B cell (primary cell): Measurements from ENCODE around the gene NUDT14. TPM values are rescaled to one million over a fixed set of nuclear protein-coding genes. Genes with fewer than 3 reads are reported as not detected.

Experiments
- ATAC-seq: fragments of 200-7000 bp; cut with Tn5 transposase; one replicate; pipeline ENCODE4 v1.10.0; 2021; ENCODE audit warnings: low read depth, mild to moderate bottlenecking, moderate number of reproducible peaks, moderate library complexity
- CTCF ChIA-PET: fragments of 350-600 bp; sonication (Branson Sonifier 250); formaldehyde crosslinking; loops from one replicate; lab custom pipeline; 2021; ENCODE audit warnings: antibody characterized with exemption, inconsistent platforms; lab: Charles Lee
- POLR2A ChIA-PET: fragments of 350-600 bp; sonication (Branson Sonifier 250); formaldehyde crosslinking; loops from one replicate; lab custom pipeline; 2021; ENCODE audit warnings: antibody characterized with exemption; lab: Charles Lee
- DNase-seq: peaks from one replicate; pipeline ENCODE4 v3.0.0; 2013
- H2AFZ ChIP-seq: 2 replicates; pipeline ENCODE4 v1.6.1; 2012; ENCODE audit warnings: mild to moderate bottlenecking, low read depth, low read length; ENCODE audit not compliant: insufficient read depth, poor library complexity, severe bottlenecking
- H3K27ac ChIP-seq, 2 donors: 1 replicate in 1 of 2; 2 replicates in 1 of 2; pipeline ENCODE4 v1.5.1; 2012 to 2013; ENCODE audit warnings: low read length in 2 of 2, mild to moderate bottlenecking in 2 of 2, moderate library complexity in 1 of 2
- H3K27me3 ChIP-seq, 4 experiments: fragments of 200-600 bp in 1 of 4; sonication (generic) in 1 of 4; replicated peaks in 1 of 4; 1 replicate in 2 of 4; 2 replicates in 2 of 4; pipeline versions ENCODE4 v1.6.1 to v1.7.0; 2013 to 2016; ENCODE audit warnings: low read length in 3 of 4, mild to moderate bottlenecking in 2 of 4, mixed read lengths in 1 of 4, moderate library complexity in 1 of 4; ENCODE audit not compliant: insufficient read depth in 4 of 4, control insufficient read depth in 3 of 4; ENCODE audit errors: control extremely low read depth in 1 of 4
- H3K36me3 ChIP-seq, 2 experiments: replicated peaks in 1 of 2; 1 replicate in 1 of 2; 2 replicates in 1 of 2; pipeline versions ENCODE4 v1.6.1 to v1.7.1; 2013; ENCODE audit warnings: low read length in 1 of 2; ENCODE audit not compliant: insufficient read depth in 2 of 2, control insufficient read depth in 1 of 2; ENCODE audit errors: control extremely low read depth in 1 of 2, extremely low read depth in 1 of 2
- H3K4me1 ChIP-seq, 2 donors: fragments of 200-600 bp in 1 of 2; sonication (generic) in 1 of 2; 1 replicate in 1 of 2; 2 replicates in 1 of 2; pipeline versions ENCODE4 v1.5.1 to v1.6.1; 2013 to 2017; ENCODE audit warnings: low read length in 2 of 2; ENCODE audit not compliant: control insufficient read depth in 2 of 2, insufficient read depth in 2 of 2
- H3K4me2 ChIP-seq: replicated peaks from 2 replicates; pipeline ENCODE3; 2012; ENCODE audit warnings: mild to moderate bottlenecking, low read depth, low read length; ENCODE audit not compliant: poor library complexity, severe bottlenecking
- H3K4me3 ChIP-seq, 5 experiments: fragments of 200-600 bp in 1 of 5; sonication (generic) in 1 of 5; 1 replicate in 3 of 5; 2 replicates in 2 of 5; pipeline versions ENCODE4 v1.5.1 to v1.7.0; 2011 to 2016; ENCODE audit warnings: low read length in 4 of 5, mild to moderate bottlenecking in 4 of 5, low read depth in 2 of 5, control low read depth in 1 of 5, moderate library complexity in 1 of 5; ENCODE audit not compliant: insufficient read depth in 1 of 5; ENCODE audit errors: control extremely low read depth in 1 of 5, extremely low read depth in 1 of 5
- H3K79me2 ChIP-seq: fragments of 200-600 bp; sonication (generic); one replicate; pipeline ENCODE4 v1.6.0; 2016; ENCODE audit warnings: low read length; ENCODE audit not compliant: control insufficient read depth, insufficient read depth
- H3K9ac ChIP-seq: fragments of 200-600 bp; sonication (generic); 2 replicates; pipeline ENCODE4 v1.6.1; 2017; ENCODE audit warnings: mild to moderate bottlenecking, low read length, moderate library complexity
- H3K9me3 ChIP-seq, 3 donors: one replicate each; pipeline versions ENCODE4 v1.6.1 to v1.7.1; 2013; ENCODE audit warnings: low read length in 2 of 3; ENCODE audit not compliant: control insufficient read depth in 2 of 3, insufficient read depth in 1 of 3; ENCODE audit errors: control extremely low read depth in 1 of 3
- H4K20me1 ChIP-seq: 2 replicates; pipeline ENCODE4 v1.6.0; 2012; ENCODE audit warnings: mild to moderate bottlenecking, low read length; ENCODE audit not compliant: insufficient read depth, control insufficient read depth, poor library complexity, severe bottlenecking
- H3K27ac Mint-ChIP-seq: one replicate; pipeline ENCODE4 v1.8.0; 2021; ENCODE audit warnings: mixed read lengths
- H3K27me3 Mint-ChIP-seq: one replicate; pipeline ENCODE4 v1.8.0; 2021; ENCODE audit warnings: mixed read lengths
- H3K4me1 Mint-ChIP-seq: one replicate; pipeline ENCODE4 v1.8.0; 2021; ENCODE audit warnings: mixed read lengths
- H3K4me3 Mint-ChIP-seq: one replicate; pipeline ENCODE4 v1.8.0; 2021; ENCODE audit warnings: mixed read lengths
- H3K9me3 Mint-ChIP-seq: one replicate; pipeline ENCODE4 v1.8.0; 2022; ENCODE audit warnings: mixed read lengths; ENCODE audit not compliant: insufficient read depth
- CTCF ChIP-seq: fragments of 200-600 bp; IDR thresholded peaks from one replicate; pipeline ENCODE4 v1.8.0; 2022; ENCODE audit warnings: antibody characterized with exemption, mild to moderate bottlenecking
- EZH2 ChIP-seq: IDR thresholded peaks from 2 replicates; pipeline ENCODE4 v1.6.1; 2012; ENCODE audit warnings: borderline replicate concordance, low read depth, mild to moderate bottlenecking, moderate library complexity, low read length; ENCODE audit not compliant: insufficient read depth, poor library complexity, severe bottlenecking
- whole genome bisulfite sequencing: methylation state at CpG from one replicate; pipeline ENCODE4 v1.1.5; 2013; ENCODE audit warnings: missing lambda C conversion rate; ENCODE audit not compliant: insufficient coverage; 5-methylcytosine and 5-hydroxymethylcytosine counted together
- intact Hi-C: fragments of 100-400 bp; cut with micrococcal nuclease; formaldehyde crosslinking; loops from one replicate; pipeline ENCODE4 v1.10.0; 2022
- polyA plus RNA-seq: library from polyadenylated mRNA; depleted of rRNA; stranded (reverse); fragments of >200 nt; gene quantifications from 2 replicates; pipeline ENCODE4 v1.2.3, GENCODE V29; 2012
- total RNA-seq, 2 donors: library from RNA; stranded (reverse); fragments of 120-200 nt in 1 of 2; gene quantifications; 1 replicate in 1 of 2; 2 replicates in 1 of 2; pipeline versions ENCODE4 v1.2.3 to v1.2.4, GENCODE V29; 2013 to 2022

Gene NUDT14
- total and polyA plus RNA-seq, 2 donors (not counting 1 experiment from before 2014, with no cell fraction given): 17.4 to 31.6 TPM

DNA sequence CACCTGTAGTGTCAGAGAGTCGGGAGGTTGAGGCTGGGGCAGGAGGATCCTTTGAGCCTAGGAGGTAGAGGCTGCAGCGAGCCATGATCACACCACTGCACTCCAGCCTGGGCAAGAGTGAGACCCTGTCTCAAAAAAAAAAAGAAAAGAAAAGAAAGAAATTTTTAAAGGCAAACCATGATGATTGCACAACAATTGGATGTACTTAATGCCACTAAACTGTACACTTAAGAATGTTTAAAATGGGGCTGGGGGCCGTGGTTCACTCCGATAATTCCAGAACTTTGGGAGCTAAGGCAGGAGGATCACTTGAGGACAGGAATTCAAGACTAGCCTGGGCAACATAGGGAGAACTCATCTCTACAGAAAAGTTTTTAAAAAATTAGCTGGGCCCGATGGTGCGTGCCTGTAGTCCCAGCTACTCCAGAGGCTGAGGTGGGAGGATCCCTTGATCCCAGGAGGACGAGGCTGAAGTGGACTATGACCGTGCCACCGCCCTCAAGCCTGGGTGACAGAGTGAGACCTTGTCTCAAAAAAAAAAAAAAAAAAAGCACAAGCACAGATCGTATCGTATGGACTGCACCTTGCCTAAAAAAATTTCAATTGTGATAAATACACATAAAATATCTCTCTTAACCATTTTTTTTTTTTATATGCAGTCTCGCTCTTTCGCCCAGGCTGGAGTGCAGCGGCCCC is 45.3 kb downstream of the NUDT14 start:
- Mint-ChIP-seq H3K4me3 (no peak overlapping the region), H3K9me3 (peaks cover 10% of the 10 kb centered on the region), H3K4me1 (no peaks in the 10 kb centered on the region), H3K27ac (no peak overlapping the region), H3K27me3 (peaks cover 8% of the 10 kb centered on the region)
- intact Hi-C loops: no loop called here
- CTCF ChIA-PET: no interaction called here
- Histone ChIP-seq H3K79me2 (no peaks in the 10 kb centered on the region), H4K20me1 (no peaks in the 10 kb centered on the region), H3K9me3 (peaks cover 2 to 32% (median 26%) of the 10 kb centered on the region in 3 donors), H2AFZ (no peak overlapping the region), H3K9ac (no peak overlapping the region), H3K4me3 (no peak overlapping the region), H3K4me2 (no peak overlapping the region), H3K4me1 (no peaks in the 10 kb centered on the region), H3K27ac (no peak overlapping the region), H3K36me3 (no peaks in the 10 kb centered on the region), H3K27me3 (peaks cover 0 to 8% (median 0%) of the 10 kb centered on the region in 4 experiments)
- WGBS: 97% methylated on average over 7 of the region's 14 CpGs
- POLR2A ChIA-PET: no interaction called here
- DNase-seq (no peak), ATAC-seq (no peak)
- TF ChIP-seq EZH2 (no peak), CTCF (no peak)

- H3K27me3 ChIP-seq: peaks cover 0 to 8% (median 0%) of the 10 kb centered on the region in 4 experiments
- H3K27ac Mint-ChIP-seq: no peak overlapping the region
- H3K36me3 ChIP-seq: no peaks in the 10 kb centered on the region
- H3K27ac ChIP-seq: no peak overlapping the region
- H3K4me2 ChIP-seq: no peak overlapping the region
- H3K9ac ChIP-seq: no peak overlapping the region
- no CpG with 5 or more reads among the region's 4 CpGs for WGBS
- CTCF ChIA-PET: interaction anchor here (0.7 kb wide), 1 partner anchor 174 kb away, joined by 3 read pairs; no protein-coding TSS in a partner anchor
- H3K4me3 Mint-ChIP-seq: no peak overlapping the region
- H3K27me3 Mint-ChIP-seq: peaks cover 16% of the 10 kb centered on the region
- H3K4me1 ChIP-seq: no peaks in the 10 kb centered on the region
- POLR2A ChIA-PET: no interaction called here
- H3K79me2 ChIP-seq: no peaks in the 10 kb centered on the region
- H4K20me1 ChIP-seq: no peaks in the 10 kb centered on the region
- no peak for DNase-seq
- no peak for ATAC-seq
- H3K4me1 Mint-ChIP-seq: no peaks in the 10 kb centered on the region
- intact Hi-C loops: no loop called here
- H3K9me3 Mint-ChIP-seq: peaks cover 8% of the 10 kb centered on the region
- no peak overlapping the region for H2AFZ ChIP-seq
- TF ChIP-seq EZH2: no peak
- no peak for TF ChIP-seq CTCF
- H3K9me3 ChIP-seq: peaks cover 2 to 22% (median 18%) of the 10 kb centered on the region in 3 donors
- H3K4me3 ChIP-seq: no peak overlapping the region
Measured at GRCh38 chr14:105132921-105133654, 48.0 kb downstream of the NUDT14 start.
